Retinal pigment epithelial cell (primary cell): ENCODE data around the gene TPP1.
A peak's percentile ranks its signal among the peaks of the same experiment; 100 is the strongest.

Experiments
- DNase-seq: peaks from one replicate; pipeline ENCODE4 v3.0.0-alpha.2; 2010; ENCODE audit warnings: low read depth
- H3K4me3 ChIP-seq: 2 replicates; pipeline ENCODE4 v1.5.1; 2011; ENCODE audit warnings: mild to moderate bottlenecking, low read length, control low read depth, moderate library complexity
- TF ChIP-seq, protein P1 (sequence below): conservative IDR thresholded peaks from 2 replicates; pipeline ENCODE4 v1.5.1; 2011; ENCODE audit warnings: low read depth, low read length, control low read depth, inconsistent platforms

TPP1 gene

DNA sequence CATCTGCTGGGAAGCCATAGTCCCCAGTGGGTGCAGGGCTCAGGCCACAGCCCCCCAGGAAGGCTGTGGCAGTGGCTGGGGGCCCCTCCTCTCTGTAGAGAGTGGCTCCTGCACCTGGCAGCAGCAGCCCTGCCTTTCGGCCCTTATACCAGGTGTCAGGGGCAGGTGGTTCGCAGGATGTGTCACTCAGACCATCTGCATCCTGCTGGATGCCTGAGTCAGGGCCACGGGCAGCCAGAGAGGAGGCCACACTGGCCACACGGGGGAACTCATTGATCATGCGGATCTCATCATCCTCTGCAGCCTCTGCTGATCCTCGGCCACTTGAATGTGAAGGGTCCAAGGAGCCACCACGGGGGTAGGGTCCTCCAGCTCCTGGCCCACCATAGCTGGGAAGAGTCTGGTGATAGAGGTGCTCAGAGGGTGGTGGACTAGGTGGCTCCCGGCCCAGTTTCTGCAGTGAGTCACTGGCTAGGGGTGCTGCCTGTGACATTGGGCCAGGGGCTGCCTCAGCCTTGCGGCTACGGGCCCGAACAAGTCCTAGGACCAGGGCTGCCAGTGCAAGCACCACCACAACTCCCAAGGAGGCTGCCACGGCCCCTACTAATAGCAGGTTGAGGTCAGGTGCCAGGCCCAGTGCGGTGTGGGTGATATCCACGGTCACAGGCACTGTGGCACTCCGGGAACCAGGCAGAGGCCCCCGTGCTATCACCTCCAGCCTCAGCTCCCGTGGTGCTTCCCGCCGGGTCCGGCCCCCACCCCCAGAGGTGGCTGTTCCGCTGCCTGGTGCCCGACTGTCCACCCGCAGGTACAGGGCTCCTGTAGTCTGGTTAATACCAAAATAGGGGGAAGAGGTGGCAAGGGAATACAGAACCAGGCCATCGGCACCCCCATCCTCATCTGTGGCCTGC, 3.3 kb upstream of the TPP1 start:
- no peak overlapping the region for H3K4me3 ChIP-seq
- DNase-seq = no peak

GRCh38 chr11:6621711-6622211, 2.5 kb upstream of the TPP1 start:
- no peak overlapping the region for H3K4me3 ChIP-seq
- DNase-seq = no peak
- TF ChIP-seq, protein P1, sequence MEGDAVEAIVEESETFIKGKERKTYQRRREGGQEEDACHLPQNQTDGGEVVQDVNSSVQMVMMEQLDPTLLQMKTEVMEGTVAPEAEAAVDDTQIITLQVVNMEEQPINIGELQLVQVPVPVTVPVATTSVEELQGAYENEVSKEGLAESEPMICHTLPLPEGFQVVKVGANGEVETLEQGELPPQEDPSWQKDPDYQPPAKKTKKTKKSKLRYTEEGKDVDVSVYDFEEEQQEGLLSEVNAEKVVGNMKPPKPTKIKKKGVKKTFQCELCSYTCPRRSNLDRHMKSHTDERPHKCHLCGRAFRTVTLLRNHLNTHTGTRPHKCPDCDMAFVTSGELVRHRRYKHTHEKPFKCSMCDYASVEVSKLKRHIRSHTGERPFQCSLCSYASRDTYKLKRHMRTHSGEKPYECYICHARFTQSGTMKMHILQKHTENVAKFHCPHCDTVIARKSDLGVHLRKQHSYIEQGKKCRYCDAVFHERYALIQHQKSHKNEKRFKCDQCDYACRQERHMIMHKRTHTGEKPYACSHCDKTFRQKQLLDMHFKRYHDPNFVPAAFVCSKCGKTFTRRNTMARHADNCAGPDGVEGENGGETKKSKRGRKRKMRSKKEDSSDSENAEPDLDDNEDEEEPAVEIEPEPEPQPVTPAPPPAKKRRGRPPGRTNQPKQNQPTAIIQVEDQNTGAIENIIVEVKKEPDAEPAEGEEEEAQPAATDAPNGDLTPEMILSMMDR = no peak

More for the DNA sequence above, 3.3 kb upstream of the TPP1 start:
- TF ChIP-seq, protein P1 = no peak

DNA sequence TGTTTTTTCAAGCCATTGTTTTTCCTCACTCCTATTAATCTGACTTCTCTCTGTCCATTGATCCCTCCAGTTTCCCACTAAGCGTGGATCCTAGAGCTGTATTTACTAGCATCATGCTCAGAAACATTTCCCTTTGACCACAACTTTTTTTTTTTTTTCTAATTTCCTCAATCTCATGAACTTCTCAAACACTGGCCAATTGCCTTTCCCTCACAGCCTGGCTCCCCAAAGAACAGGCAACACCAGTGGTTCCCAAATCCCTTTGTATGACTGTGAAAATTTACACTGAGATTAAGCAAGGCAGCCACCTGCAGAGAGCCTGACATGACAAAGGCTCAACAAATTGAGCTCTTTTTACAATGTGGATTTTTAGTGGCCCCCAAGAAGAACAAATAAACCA, 1.4 kb upstream of the TPP1 start:
- no peak for DNase-seq
- no peak overlapping the region for H3K4me3 ChIP-seq
- TF ChIP-seq, protein P1 = no peak

GRCh38 chr11:6618117-6619003, 862 bp downstream of the TPP1 start:
- peak; percentile 95 for DNase-seq
- H3K4me3 ChIP-seq = peak overlapping the region; percentile 99
- TF ChIP-seq, protein P1 = peak; percentile 33

GRCh38 chr11:6617315-6617781, 1.9 kb downstream of the TPP1 start:
- peak overlapping the region; percentile 99 for H3K4me3 ChIP-seq
- TF ChIP-seq, protein P1 = no peak
- DNase-seq = no peak

DNA sequence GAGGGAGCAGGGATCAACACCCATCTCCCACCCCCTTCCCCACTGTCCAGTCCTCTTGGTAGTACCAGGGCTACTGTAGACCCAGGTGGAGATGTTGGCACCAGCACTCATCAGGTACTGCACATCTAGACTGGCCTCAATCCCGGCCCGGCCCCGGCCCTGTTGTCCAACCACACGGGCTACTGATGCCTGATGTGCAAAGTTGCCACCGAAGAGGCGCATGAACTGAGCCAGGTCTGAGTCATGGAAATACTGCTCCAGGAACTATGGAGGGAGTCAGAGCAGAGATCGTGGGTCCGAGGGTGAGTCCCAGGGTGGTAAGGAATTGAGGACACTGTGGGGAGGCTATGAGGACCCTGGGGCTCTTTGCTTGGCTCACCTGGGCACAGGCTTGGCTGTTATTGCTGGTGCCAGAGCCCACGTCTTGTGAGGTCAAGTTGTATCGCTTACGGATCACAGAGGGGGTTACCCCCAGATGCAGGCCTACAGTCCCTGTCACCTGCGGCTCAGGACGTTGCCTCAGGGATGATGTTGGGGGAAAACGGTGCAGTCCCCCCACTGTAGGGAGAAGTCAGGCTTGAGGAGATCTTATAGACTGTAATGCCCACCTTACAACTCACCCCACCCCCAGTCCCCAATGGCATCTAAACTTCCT, 2.5 kb downstream of the TPP1 start:
- no peak for DNase-seq
- TF ChIP-seq, protein P1 = no peak
- H3K4me3 ChIP-seq = no peak overlapping the region
